Esophagus muscularis mucosa (tissue), 3 donors: Measurements from ENCODE around the gene MSANTD4.

ENCODE experiments used
- CTCF ChIP-seq, 3 experiments: fragments of 200-600 bp in 2 of 3; fragments of 450-650 bp in 1 of 3; sonication (generic) in 2 of 3; IDR thresholded peaks; one replicate each; pipeline ENCODE4 v1.5.1; 2017 to 2019; ENCODE audit warnings: antibody characterized with exemption in 3 of 3, mild to moderate bottlenecking in 2 of 3, moderate library complexity in 1 of 3
- EP300 ChIP-seq: sonication (generic); formaldehyde crosslinking; IDR thresholded peaks from one replicate; pipeline ENCODE4 v1.6.1; 2017; ENCODE audit warnings: antibody characterized with exemption

GRCh38 chr11:106043540-106043939 is 21.5 kb upstream of the MSANTD4 start:
- no peak for TF ChIP-seq CTCF (IDR thresholded peaks at IDR 0.05)
- no peak for TF ChIP-seq EP300
